Hepatocyte (in vitro differentiated cells): ENCODE data around the gene GYPE.

ENCODE experiments used
- EZH2 ChIP-seq: fragments of 200-600 bp; sonication (generic); IDR thresholded peaks from 2 replicates; pipeline ENCODE4 v1.6.1; 2016; ENCODE audit warnings: antibody characterized with exemption, mild to moderate bottlenecking, borderline replicate concordance
- EZH2phosphoT487 ChIP-seq: fragments of 200-600 bp; sonication (generic); IDR thresholded peaks from one replicate; pipeline ENCODE4 v1.6.1; 2018; ENCODE audit warnings: antibody characterized with exemption, mild to moderate bottlenecking, low read depth, moderate library complexity; ENCODE audit not compliant: unreplicated experiment, severe bottlenecking
- TF ChIP-seq, protein P1 (sequence below): fragments of 200-600 bp; sonication (generic); IDR thresholded peaks from 2 replicates; pipeline ENCODE4 v1.5.1; 2016; ENCODE audit warnings: antibody characterized with exemption, mild to moderate bottlenecking; ENCODE audit not compliant: poor library complexity

DNA sequence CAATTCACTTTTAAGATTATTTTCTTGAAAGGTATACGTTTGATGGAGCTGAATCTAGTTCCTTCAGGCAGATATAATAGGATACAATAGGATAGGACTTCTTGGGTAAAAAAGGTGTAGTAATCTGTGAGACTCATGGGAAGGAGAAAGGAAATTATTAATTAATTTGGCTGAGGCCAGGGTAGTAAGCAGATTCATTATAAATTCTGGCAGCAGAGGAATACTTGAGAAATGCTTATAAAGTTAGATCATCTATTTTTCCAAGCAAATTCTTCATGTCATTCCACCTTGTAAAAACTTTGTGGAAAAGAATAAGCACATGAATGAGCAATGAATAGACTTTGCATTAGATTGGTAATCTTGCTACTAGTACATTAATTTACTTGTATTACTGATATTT is 46.9 kb downstream of the GYPE start:
- TF ChIP-seq, protein P1, sequence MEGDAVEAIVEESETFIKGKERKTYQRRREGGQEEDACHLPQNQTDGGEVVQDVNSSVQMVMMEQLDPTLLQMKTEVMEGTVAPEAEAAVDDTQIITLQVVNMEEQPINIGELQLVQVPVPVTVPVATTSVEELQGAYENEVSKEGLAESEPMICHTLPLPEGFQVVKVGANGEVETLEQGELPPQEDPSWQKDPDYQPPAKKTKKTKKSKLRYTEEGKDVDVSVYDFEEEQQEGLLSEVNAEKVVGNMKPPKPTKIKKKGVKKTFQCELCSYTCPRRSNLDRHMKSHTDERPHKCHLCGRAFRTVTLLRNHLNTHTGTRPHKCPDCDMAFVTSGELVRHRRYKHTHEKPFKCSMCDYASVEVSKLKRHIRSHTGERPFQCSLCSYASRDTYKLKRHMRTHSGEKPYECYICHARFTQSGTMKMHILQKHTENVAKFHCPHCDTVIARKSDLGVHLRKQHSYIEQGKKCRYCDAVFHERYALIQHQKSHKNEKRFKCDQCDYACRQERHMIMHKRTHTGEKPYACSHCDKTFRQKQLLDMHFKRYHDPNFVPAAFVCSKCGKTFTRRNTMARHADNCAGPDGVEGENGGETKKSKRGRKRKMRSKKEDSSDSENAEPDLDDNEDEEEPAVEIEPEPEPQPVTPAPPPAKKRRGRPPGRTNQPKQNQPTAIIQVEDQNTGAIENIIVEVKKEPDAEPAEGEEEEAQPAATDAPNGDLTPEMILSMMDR = no peak
- no peak for TF ChIP-seq EZH2
- TF ChIP-seq EZH2phosphoT487 = no peak
